ENCODE measurements around the gene NCCRP1.
"Not testable (repeated sequence)": the region's sequence is repeated elsewhere in the genome, so short reads cannot be mapped to it uniquely, and the experiment has no call there.

NCCRP1 gene

GRCh38 chr19:39209196-39209595 lies 12.4 kb downstream of the NCCRP1 start:
- no peak for DNase-seq

GRCh38 chr19:39211731-39212374 lies 15.1 kb downstream of the NCCRP1 start:
- no peak for DNase-seq

GRCh38 chr19:39212375-39212742 lies 15.6 kb downstream of the NCCRP1 start:
- DNase-seq = peak; percentile 78

GRCh38 chr19:39215323-39215722 lies 18.6 kb downstream of the NCCRP1 start:
- DNase-seq = not testable (repeated sequence)

- no peak for DNase-seq
Measured at GRCh38 chr19:39217094-39217493, 20.3 kb downstream of the NCCRP1 start.

GRCh38 chr19:39218230-39219007 lies 21.7 kb downstream of the NCCRP1 start:
- DNase-seq = no peak

- peak; percentile 20 for DNase-seq
Measured at GRCh38 chr19:39219108-39219507, 22.3 kb downstream of the NCCRP1 start.

- peak; percentile 27 for DNase-seq
Measured at GRCh38 chr19:39223703-39224279, 27.0 kb downstream of the NCCRP1 start.

GRCh38 chr19:39224910-39225309 lies 28.1 kb downstream of the NCCRP1 start:
- peak; percentile 21 for DNase-seq

- DNase-seq = no peak
Measured at GRCh38 chr19:39230096-39230764, 33.5 kb downstream of the NCCRP1 start.

GRCh38 chr19:39232708-39233107 lies 35.9 kb downstream of the NCCRP1 start:
- DNase-seq = no peak

GRCh38 chr19:39236527-39236926 lies 39.8 kb downstream of the NCCRP1 start:
- no peak for DNase-seq

GRCh38 chr19:39237200-39238184 lies 40.7 kb downstream of the NCCRP1 start:
- DNase-seq = peak; percentile 55

GRCh38 chr19:39238209-39238608 lies 41.4 kb downstream of the NCCRP1 start:
- DNase-seq = no peak

GRCh38 chr19:39238944-39239343 lies 42.2 kb downstream of the NCCRP1 start:
- DNase-seq = no peak

- DNase-seq = no peak
Measured at GRCh38 chr19:39240421-39240820, 43.7 kb downstream of the NCCRP1 start.

GRCh38 chr19:39243741-39244140 lies 47.0 kb downstream of the NCCRP1 start:
- DNase-seq = not testable (repeated sequence)

GRCh38 chr19:39244410-39245100 lies 47.8 kb downstream of the NCCRP1 start, which contains the start of gene IFNL3:
TSS of gene IFNL3 (minus strand) at chr19:39245006. CDS start at chr19:39244967, 39 bp downstream.
- not testable (repeated sequence) for DNase-seq

- DNase-seq = not testable (repeated sequence)
Measured at GRCh38 chr19:39245166-39245565, 48.4 kb downstream of the NCCRP1 start.

- no peak for DNase-seq
Measured at GRCh38 chr19:39246951-39247669, 50.3 kb downstream of the NCCRP1 start.

All from OCI-M1 (cell line).